Uterine smooth muscle cell (primary cell): ENCODE results near the gene EML1. TPM values are rescaled to one million over a fixed set of nuclear protein-coding genes. Genes with fewer than 3 reads are reported as not detected.

Experiments used
- total RNA-seq: library from RNA; depleted of rRNA; stranded (reverse); fragments of >200 nt; gene quantifications from 2 replicates; pipeline ENCODE4 v1.2.3, GENCODE V29; 2014

The EML1 gene, protein sequence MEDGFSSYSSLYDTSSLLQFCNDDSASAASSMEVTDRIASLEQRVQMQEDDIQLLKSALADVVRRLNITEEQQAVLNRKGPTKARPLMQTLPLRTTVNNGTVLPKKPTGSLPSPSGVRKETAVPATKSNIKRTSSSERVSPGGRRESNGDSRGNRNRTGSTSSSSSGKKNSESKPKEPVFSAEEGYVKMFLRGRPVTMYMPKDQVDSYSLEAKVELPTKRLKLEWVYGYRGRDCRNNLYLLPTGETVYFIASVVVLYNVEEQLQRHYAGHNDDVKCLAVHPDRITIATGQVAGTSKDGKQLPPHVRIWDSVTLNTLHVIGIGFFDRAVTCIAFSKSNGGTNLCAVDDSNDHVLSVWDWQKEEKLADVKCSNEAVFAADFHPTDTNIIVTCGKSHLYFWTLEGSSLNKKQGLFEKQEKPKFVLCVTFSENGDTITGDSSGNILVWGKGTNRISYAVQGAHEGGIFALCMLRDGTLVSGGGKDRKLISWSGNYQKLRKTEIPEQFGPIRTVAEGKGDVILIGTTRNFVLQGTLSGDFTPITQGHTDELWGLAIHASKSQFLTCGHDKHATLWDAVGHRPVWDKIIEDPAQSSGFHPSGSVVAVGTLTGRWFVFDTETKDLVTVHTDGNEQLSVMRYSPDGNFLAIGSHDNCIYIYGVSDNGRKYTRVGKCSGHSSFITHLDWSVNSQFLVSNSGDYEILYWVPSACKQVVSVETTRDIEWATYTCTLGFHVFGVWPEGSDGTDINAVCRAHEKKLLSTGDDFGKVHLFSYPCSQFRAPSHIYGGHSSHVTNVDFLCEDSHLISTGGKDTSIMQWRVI
- total RNA-seq: 60.3 and 73.4 TPM in 2 replicates

DNA sequence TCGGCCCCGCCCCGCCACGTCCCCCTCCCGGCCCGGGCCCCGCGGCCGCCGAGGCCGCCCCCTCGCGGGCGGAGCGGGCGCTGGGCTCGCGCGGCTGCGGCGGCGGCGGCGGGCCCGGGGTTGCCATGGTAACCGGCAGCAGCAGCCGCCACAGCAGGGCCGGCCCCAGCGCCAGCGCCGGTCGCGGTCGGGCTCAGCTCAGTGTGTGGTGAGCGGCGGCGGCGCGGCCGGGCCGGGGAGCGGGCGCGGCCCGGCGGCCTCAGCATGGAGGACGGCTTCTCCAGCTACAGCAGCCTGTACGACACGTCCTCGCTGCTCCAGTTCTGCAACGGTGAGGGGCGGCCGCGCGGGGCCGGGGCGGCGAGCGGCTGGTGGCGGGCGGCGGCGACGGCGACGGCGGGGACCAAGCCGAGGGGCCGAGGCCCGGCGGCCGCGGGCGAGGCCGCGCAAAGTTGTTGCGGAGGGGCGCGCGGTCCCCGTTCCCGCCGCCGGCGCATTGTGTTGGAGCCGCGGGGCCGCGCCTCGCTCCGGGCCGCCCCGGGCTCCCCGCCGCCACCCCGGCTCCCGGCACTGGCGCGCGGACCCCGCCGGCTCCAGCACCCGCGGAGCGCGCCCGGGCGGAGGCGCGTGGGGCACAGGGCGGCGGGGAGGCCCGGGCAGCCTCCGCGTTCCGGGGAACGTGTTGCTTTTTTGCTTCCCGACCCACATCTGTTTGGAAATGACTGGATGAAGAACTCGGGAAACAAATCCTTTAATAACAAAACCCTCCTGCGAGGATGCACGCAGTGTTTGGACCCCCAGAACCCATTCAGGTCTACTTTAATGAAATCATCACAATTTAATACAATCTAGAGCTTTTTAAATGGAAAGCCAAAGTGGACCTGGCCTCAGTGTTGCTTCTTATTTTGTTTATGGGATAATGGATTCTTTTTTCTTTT is at the start of gene EML1:
TSS of gene EML1 (plus strand) at position 201 of the 938 bp plus-strand sequence. CDS start at position 265, 64 bp downstream.

Other genes with a start within 250 kb of the EML1 start
- 6.0 and 8.0 TPM in 2 replicates for gene CCDC85C, start 189.2 kb upstream of the EML1 start, total RNA-seq
- gene HHIPL1, start 148.3 kb upstream of the EML1 start, total RNA-seq: 4.5 and 11.2 TPM in 2 replicates
- 0.11 and 0.37 TPM in 2 replicates for gene CYP46A1, start 109.1 kb upstream of the EML1 start, total RNA-seq